NK-92 (cell line): ENCODE results near the gene SIGLEC6.

Experiments used
- DNase-seq: peaks from one replicate; lab custom pipeline; 2025; ENCODE audit not compliant: unreplicated experiment; lab: John Stamatoyannopoulos, UW

The SIGLEC6 gene

GRCh38 chr19:51531349-51532315 lies at the start of gene SIGLEC6:
TSS of gene SIGLEC6 (minus strand) at chr19:51531670. CDS start at chr19:51531648, 22 bp downstream.
- no peak for DNase-seq

DNA sequence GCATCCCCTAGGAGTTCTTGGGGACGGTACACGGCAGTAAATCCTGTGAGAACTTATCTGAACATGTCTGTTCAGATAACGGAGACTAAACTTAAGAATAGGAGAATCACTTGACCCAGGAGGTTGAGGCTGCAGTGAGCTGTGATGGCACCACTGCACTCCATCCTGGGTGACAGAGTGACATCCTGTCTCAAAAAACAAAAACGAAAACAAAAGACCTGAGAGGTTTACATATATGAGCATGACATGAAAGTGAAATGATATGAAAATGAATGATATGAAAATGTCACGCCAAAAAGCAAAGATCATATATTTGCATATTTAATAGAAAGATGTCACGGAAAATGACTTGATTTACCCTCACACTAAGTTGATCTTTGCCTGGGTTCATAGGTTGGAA lies 45.4 kb upstream of the SIGLEC6 start:
- DNase-seq, result no peak

DNA sequence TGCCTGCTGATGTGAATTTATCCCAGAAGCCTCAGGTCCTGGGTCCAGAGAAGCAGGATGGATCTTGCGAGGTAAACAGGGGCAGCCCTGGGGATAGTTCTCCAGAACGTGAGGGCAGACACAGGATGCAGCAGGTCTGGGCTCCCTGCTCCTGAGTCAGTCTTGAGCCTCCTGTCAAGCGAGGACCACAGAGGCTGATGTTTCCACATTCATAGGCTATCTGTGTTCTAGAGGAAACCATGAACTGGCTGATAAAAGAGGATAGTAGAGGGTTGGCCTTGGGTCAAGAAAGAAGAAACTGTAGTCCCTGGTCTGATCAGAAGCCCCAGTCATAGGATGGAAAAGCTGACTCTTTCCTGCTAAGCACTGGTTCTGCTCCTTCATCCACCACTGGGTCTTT lies 41.9 kb upstream of the SIGLEC6 start:
- no peak for DNase-seq

DNA sequence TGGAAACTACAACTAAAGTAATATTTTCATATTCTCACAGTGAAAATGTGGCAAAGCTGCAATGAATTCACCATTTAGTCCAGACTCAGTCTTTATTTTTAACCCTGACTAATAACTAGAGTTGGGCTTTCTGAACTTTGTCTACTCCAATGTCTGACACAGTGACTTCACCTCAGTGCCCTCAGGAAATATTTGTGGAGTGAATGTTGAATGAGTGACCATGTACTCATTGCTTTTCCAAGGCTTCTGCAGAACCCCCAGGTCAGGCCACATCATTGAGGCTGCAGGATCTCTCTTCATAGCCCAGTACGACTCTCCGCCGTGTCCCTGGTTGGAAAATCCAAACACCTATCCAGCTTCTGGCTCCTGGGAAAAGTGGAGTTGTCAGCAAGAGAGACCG lies 41.4 kb upstream of the SIGLEC6 start:
- no peak for DNase-seq

GRCh38 chr19:51572410-51572809 lies 40.9 kb upstream of the SIGLEC6 start:
- no peak for DNase-seq

DNA sequence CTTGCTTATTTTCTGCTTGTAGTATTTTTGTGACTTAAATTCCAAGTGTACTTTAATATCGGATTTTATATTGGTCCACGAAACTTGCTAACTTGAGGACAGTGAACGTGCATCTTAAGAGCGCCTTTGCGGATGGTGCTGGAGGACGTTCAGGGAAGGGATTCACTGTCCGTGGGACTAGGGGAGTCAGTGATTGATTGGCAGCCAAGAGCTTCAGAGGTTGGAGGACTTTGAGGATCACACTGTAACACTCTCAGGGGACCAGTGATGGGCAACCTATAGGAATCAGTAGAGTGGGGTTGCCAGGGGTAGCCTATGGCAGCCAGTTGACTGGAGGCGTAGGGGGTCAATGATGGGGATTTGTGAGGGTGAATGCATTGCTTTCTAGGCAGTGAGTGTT lies 40.1 kb upstream of the SIGLEC6 start:
- no peak for DNase-seq

DNA sequence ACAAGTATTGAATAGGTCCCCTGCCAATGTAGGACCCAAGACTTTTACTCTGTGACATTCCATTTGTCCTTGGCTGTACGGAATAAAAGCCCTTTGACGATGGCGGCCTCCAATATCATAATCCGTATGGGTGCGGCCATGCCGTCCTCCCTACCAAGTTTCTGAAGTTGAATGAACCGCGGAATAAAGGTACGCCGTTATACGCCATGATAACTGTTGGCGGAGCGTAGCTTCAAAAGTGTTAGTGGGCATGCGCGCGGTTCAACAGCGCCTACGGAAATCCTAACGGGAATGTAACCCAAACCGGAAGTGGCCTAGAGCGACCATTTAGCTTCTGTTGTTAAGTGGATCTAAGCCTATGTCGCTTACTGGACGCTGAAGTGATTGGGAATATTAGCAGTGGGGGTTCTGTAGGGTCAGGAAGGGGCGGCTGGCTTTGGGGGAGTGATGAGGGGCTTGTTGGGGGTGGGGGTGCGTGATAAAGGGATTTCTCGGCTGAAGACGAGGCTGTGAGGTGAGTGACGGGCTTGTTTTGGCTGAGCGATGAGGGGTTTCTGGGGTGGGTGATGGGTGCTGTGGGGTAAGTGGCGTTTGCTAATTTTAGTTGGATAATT lies 39.6 kb upstream of the SIGLEC6 start, which contains the start of gene ZNF175:
Gene ZNF175, plus strand, starts transcription at position 322 of the 614 bp plus-strand sequence. CDS start 2,047 bp downstream, outside the sequence.
- no peak for DNase-seq

- no peak for DNase-seq
Observed at GRCh38 chr19:51568456-51568855, 37.0 kb upstream of the SIGLEC6 start.

DNA sequence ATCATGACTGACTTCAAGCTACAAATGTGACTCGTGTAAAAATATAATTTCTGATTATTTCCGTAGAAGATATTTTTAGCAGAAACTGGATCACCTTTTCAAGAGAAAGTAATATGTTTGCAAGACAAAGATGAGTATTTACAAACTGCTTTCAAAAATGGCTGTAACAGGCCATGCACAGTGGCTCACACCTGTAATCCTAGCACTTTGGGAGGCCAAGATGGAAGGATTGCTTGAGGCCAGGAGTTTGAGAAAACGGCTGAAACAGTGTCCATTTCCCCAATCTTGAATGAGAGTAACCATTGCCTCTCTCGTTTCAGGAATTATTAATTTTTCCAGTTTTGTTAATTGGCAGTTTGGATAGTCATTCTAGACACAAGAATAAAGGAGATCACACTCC lies 36.1 kb upstream of the SIGLEC6 start:
- DNase-seq, result no peak

- no peak for DNase-seq
Observed at GRCh38 chr19:51566489-51567100, 35.1 kb upstream of the SIGLEC6 start.

GRCh38 chr19:51565583-51565982 lies 34.1 kb upstream of the SIGLEC6 start:
- DNase-seq, result no peak

GRCh38 chr19:51564791-51565190 lies 33.3 kb upstream of the SIGLEC6 start:
- no peak for DNase-seq

GRCh38 chr19:51560339-51560738 lies 28.9 kb upstream of the SIGLEC6 start:
- no peak for DNase-seq

DNA sequence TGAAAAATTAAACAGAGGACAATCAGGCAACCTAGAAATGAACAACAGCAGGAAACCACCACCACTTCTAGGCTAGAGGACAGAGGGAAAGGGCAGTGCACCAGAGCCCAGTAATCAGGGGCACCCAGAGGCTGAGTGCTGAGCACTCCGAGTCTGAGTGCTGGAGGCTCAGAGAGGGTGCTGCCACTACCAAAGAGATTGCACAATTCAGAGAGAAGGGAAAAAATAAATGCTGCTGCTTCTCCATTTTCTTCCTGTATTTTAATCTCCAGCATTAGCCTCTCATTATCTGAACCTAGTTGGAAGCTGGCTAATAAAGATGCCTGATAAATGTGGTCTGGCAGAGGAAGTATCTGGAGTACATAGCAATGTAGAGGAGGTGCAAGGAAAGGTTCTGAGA lies 27.8 kb upstream of the SIGLEC6 start:
- no peak for DNase-seq

- DNase-seq, result no peak
Observed at GRCh38 chr19:51552996-51553725, 21.7 kb upstream of the SIGLEC6 start.

- no peak for DNase-seq
Observed at GRCh38 chr19:51552608-51552995, 21.1 kb upstream of the SIGLEC6 start.

- DNase-seq, result no peak
Observed at GRCh38 chr19:51551673-51552432, 20.4 kb upstream of the SIGLEC6 start.

DNA sequence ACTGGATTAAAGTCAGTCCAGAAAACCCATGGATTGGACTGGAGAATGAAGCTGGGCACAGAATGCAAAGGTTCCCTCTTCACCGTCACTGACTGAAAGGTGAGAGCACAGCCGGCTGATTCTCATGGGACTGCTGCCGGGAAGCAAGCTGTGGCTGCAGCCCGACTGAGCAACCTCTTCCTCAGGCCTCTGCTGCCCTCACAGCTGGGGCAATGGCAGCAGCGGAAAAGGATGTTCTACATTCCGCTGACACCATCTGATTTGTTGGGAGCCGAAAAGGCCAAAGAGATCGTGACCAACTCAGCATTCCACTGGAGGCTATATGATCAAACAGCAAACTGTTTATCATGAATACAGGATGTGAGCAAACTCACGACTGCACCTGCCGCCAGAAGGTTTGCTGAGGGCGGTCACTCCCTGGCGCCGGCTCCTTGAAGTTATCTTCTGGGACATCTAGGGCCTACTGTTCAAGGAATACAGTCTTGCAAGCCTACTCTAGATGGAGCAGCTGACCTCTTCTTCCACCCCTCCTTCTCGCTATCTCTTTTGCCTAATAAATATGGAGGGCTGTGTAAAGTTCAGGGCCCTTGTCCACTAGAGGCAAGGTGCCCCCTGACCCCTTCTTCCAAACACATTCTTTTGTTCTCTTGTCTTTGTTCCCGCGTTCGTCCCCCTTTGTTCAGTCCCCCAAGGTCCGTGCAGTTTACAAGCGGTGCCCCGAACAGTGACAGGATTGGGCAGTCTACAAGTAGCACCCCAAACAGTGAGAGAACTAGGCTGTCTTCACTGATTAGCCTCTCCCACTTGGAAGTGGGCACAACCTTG lies 19.6 kb upstream of the SIGLEC6 start:
- no peak for DNase-seq

GRCh38 chr19:51549533-51550324 lies 18.3 kb upstream of the SIGLEC6 start:
- no peak for DNase-seq
